Raji (cell line): Measurements from ENCODE around the gene CMTM6.

Experiments used
- POLR2A ChIP-seq: IDR thresholded peaks from 2 replicates; pipeline ENCODE4 v1.6.1; 2011; ENCODE audit warnings: low read depth, low read length, control low read depth; ENCODE audit not compliant: insufficient read depth

The CMTM6 gene

GRCh38 chr3:32502118-32502945, at the start of gene CMTM6:
Gene CMTM6, minus strand, starts transcription at chr3:32502852. Its CDS starts 107 bp downstream, at chr3:32502745.
- TF ChIP-seq POLR2A: peak; percentile 71

DNA sequence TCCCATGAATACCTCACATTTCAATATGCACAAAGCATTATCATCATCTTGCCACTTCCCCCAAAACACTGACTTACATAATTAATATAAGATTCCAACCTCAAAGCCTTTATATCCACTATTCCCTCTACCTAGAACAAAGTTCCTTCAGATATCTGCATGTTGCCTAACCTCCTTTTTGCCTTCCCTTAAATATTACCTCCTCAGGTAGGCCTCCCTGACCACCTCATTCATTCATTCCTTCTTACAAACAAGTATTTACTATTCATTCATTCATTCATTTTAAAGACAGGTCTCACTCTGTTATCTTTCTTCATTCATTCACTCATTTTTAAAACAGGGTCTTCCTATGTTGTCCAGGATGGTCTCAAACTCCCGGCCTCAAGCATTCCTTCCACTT, 49.4 kb upstream of the CMTM6 start:
- no peak for TF ChIP-seq POLR2A

DNA sequence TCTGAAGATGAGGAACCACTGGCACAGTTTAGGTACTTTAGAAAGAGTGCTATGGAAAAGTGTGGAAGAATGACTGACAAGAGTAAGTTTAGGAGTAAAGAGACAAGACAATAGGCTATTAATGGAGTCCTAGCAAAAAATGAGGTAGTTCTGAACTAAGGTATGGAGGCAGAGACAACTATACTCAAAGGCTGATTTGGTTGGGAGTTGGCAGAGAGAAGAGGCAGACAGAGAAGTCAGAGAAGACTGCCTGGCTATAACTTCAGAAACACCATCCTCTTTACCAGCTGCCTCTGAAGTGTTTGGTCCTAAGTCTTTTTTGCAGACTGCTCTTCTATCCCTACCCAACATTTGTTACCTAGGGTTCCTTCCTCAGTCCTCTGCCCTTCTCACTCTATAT, 48.8 kb upstream of the CMTM6 start:
- TF ChIP-seq POLR2A: no peak

DNA sequence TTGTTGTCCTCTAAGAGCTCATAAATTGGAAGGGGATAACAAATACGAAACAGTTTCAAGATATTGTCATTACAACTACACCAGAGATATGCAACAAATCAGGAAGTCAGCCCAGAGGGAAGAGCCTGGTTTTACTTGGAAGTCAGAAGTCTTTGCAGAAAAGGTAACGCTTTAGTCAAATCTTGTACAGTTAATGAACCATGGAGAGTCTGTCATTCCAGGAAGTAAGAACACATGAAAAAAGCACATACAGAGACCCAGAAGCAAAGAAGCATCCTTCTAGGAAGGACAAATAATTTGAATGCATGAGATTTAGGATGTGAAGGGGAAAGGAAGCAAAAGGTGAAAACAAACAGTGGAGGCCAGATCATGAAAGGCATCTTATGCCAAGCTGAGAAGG, 48.4 kb upstream of the CMTM6 start:
- no peak for TF ChIP-seq POLR2A

DNA sequence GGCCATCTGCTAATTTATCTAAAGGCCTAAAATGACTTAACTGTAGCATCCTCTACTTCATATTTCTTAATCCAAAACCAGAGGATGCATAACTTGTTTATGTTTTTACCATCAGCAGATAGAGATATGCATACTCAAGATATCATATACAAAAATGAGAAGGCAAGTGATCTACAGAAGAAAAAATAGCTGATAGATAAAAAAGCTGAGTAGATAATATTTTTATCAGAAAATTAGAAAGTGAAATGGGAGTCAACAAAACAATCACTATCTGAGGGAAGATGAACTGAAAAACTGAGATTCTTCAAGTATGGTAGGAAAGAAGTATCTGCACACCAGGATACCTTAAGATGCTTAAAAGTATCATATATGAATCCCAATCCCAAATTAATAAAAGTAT, 42.7 kb upstream of the CMTM6 start:
- no peak for TF ChIP-seq POLR2A

- TF ChIP-seq POLR2A: no peak
Observed at GRCh38 chr3:32544894-32545293, 42.2 kb upstream of the CMTM6 start.

- no peak for TF ChIP-seq POLR2A
Observed at GRCh38 chr3:32542807-32543206, 40.2 kb upstream of the CMTM6 start.

DNA sequence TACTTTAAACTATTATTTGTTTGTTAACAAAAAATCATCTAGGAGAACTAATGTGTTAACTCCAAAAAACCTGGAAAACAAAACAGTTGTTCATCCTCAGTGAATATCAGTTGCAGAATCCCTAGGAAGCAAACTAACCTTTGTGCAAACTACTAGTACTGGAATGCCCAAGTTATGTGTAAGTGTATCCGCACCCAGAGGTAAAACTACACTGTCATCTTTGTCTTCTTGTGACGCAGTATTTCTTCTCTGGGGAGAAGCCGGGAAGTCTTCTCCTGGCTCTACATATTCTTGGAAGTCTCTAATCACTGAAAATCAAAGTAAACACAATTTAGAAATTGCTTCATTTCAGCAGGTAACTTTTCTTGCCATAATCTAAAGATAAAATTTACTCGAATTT, 38.2 kb upstream of the CMTM6 start:
- no peak for TF ChIP-seq POLR2A

DNA sequence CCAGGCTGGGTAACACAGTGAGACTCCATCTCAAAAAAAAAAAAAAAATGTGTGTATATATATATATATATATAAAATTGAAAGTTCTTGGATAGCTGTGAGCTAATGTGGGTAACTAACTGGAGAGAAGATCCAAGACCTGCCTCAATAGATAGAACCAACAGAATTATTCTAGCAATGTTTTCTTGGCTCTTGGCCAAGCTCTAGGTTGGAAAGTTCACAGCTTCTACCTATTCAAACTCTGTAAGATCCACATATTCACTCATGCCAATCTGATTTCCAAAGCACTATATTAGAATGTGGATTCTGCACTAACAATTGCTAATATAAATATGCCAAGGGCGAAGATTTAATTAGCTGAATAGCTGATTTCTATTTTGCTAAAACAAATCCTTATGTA, 29.8 kb upstream of the CMTM6 start:
- TF ChIP-seq POLR2A: no peak

DNA sequence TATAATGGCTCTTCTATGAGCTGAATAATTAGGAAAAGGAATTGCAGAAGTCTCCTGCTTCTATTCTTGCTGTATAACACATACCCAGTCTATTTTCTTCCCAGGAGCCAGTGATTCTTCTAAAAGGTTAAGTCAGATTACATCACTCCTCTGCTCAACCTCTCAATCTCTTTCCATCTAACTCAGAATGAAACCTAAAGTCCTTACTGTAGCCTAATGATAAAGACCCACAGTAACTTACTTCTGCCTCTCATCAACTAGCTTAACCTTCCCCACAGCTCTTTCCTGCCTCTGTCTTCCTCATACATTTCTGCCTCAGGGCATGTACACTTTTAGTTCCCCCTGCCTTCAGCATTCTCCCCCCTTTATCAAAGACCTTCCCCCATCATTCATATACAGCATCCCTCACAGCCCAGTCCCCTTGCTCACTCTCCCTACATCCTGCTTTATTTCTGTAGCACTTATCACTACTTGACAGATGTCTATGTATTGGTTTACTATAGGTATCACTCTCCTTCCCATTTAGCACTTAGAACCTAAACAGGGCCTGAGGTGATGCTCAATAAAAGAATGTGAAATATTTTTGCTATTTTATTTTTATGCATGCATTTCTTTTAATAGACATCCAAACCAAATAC, 28.5 kb upstream of the CMTM6 start:
- TF ChIP-seq POLR2A: no peak

GRCh38 chr3:32525720-32526119, 23.1 kb upstream of the CMTM6 start:
- no peak for TF ChIP-seq POLR2A

- TF ChIP-seq POLR2A: no peak
Observed at GRCh38 chr3:32522682-32523081, 20.0 kb upstream of the CMTM6 start.

DNA sequence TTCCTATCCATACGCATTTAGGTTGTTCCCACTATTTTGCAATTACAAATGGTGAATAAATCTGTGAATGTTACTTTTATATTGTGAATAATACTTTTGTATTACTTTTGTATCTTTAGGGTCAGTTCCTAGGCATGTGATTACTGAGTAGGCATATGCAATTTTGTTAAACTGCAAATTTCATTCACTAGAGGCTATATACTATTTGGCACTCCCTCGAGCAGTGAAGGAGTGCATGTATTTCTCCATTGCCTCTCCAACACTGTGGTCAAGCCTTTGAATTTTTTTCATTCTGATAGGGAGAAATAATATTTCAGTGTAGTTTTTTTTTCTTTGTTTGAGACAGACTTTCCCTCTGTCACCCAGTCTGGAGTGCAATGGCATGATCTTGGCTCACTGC, 8.4 kb upstream of the CMTM6 start:
- TF ChIP-seq POLR2A: no peak

DNA sequence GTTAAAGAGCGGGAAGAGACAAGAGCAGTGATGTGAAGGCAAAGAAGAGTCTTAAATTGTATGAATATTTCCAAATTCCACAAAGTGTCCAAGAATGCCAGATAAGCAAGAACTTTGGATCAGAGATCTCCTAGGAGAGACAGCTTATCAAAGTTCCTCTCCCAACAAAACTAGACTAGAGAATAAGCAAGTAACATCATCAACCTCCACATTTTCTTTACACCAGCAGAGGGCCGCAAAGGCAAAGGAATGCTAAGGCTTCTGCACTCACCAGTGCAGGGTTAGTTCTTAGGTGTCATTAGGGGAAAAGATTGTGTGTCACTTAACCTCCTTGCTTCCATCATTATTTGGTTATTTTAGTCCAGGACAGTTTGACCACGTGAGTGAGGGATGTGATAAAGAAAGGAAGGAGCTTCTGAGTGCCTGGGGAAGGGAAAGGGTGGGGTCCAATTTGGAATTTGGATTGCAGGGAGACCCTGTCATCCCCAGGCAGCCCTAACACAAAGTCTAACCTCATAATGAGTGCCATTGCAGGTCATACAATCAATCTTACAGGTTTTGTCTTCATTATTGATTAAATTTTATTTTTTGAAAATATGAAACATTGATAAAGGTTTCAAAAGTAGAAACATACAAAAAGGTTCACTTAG, 7.5 kb upstream of the CMTM6 start:
- TF ChIP-seq POLR2A: no peak

GRCh38 chr3:32508711-32509110, 6.1 kb upstream of the CMTM6 start:
- no peak for TF ChIP-seq POLR2A

- TF ChIP-seq POLR2A: no peak
Observed at GRCh38 chr3:32506466-32506865, 3.8 kb upstream of the CMTM6 start.
